ENCODE measurements around the gene GAPVD1. TPM values are rescaled to one million over a fixed set of nuclear protein-coding genes. Genes with fewer than 3 reads are reported as not detected.

The GAPVD1 gene
- 90.2 TPM for total RNA-seq

GRCh38 chr9:125261501-125262293 lies at the start of gene GAPVD1:
GAPVD1 (plus strand) TSS chr9:125261826; CDS start chr9:125298922, 37,096 bp downstream.

GRCh38 chr9:125241000-125241862 lies 20.4 kb upstream of the GAPVD1 start, which contains the start of gene HSPA5:
HSPA5 (minus strand) TSS chr9:125241343; CDS start chr9:125241126, 217 bp downstream.

Other genes starting within 250 kb of the GAPVD1 start
- gene SCAI, start 118.3 kb upstream of the GAPVD1 start, total RNA-seq, result 48.1 TPM
- gene PPP6C, start 72.0 kb upstream of the GAPVD1 start, total RNA-seq, result 24.1 TPM
- 15.9 TPM for gene RABEPK, start 61.3 kb upstream of the GAPVD1 start, total RNA-seq
- 110 TPM for gene HSPA5, start 20.5 kb upstream of the GAPVD1 start, total RNA-seq